GM10266 (cell line): Measurements from ENCODE around the gene PLIN1.
A peak's percentile ranks its signal among the peaks of the same experiment; 100 is the strongest.

ENCODE experiments used
- DNase-seq: peaks from one replicate; pipeline ENCODE4 v3.0.0; 2012; ENCODE audit errors: extremely low spot score
- CTCF ChIP-seq: IDR thresholded peaks from 2 replicates; pipeline ENCODE4 v1.5.1; 2012; ENCODE audit warnings: mild to moderate bottlenecking, low read depth; ENCODE audit not compliant: control insufficient read depth, insufficient read depth; ENCODE audit errors: missing control alignments

PLIN1 gene

DNA sequence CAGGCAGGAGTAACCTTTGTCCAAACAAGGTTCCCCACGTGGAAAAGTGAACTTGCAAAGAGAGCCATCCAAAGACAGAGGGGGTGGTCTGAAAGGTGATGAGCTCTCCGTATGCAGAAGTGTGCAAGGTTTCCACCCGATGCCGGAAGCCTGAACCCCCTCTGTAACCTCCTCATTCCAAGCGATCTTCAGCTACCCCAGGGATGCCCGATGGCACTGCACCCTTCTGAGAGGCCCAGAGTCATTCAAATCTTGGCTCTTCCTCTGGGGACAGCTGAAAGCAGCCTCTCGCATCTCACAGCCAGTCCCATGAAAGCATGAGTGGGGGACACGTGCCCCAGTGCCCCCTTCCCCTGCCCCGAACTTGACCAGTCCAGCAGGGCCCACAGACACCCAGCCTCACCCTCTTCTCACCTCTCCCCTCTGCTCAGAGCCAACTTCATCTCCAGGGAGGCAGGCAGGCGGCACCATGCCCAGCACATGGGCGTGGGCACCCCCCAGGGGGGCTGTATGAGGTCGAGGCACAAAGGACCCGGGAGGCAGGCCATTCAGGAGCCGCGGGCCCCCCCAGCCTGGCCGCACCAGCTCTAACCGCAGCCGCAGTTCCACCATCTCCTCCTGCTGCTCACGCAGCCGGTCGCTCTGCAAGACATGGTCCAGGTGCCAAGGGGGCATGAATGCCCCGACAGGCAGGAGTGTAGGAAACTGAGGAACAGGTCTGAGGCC lies 32.6 kb downstream of the PLIN1 start:
- DNase-seq: no peak
- no peak for TF ChIP-seq CTCF

DNA sequence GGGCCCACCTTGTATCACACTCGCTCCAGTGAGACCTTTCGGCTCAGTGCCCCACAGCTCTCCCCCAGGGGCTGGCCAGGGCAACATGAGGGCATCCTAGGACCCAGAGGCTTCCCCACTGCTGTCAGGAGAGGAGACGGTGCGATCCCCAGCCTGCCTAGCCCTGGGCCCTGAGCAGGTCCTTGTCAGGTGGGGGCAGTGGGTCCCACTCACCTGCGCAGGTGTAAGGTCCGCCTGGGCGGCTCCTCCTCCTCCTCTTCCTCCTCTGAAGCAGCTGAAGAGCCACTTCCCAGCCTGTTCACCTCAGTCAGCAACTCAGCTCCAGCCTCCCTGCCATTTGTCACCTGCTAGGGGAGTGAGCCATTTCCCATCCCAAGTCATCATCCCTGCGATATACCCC lies 33.5 kb downstream of the PLIN1 start:
- no peak for DNase-seq

DNA sequence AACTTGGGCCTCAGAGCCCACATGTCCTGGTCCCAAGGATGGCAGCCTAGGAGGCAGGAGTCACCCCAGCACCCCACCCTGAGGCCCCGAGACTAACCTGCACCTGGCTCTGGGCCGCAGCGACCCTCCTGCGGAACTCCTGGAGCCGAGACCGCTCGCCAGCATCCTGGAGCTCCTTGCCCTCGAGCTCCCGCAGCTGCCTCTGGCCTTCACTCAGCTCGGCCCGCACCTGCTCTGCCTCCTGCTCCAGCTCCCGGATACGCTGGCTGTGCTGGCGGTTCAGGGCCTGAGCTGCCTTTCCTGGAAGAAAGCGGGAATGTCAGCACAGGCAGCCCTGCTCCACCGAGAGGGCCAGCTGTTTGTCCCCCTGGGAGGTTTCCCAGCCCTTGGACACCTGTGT lies 37.1 kb downstream of the PLIN1 start:
- no peak for TF ChIP-seq CTCF

More for the DNA sequence above, 33.5 kb downstream of the PLIN1 start:
- TF ChIP-seq CTCF: no peak

DNA sequence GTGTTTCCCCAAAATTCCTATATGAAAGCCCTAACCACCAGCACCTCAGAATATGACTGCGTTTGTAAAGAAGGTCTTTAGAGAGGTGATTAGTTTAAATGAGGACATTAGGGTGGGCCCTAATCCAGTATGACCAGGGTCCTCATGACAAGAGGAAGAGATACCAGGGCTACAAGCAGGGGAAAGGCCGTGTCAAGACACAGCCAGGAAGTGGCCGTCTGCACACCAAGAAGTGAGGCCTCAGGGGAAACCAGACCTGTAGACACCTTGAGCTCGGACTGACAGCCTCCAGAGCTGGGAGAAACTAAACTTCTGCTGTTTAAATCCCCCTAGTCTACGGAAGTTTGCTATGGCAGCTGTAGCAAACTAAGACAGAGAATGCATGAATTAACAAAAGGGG lies 38.1 kb downstream of the PLIN1 start:
- no peak for TF ChIP-seq CTCF
- DNase-seq: no peak

More for the DNA sequence above, 37.1 kb downstream of the PLIN1 start:
- no peak for DNase-seq

DNA sequence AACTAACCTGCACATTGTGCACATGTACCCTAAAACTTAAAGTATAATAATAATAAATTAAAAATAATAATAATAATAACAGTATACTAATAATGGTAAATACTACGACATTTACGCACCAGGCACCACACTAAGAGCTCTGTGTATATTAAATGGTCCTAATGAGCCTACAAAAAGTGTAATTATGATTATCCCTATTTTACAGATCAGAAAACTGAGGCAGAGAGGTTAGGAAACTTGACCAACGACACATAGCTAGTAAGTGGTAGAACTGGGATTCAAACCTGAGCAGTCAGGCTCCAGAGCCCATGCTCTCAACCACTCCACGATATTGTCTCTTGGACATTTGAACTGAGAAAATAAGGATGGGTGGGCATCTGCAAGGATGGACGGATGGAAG lies 38.9 kb downstream of the PLIN1 start:
- no peak for TF ChIP-seq CTCF
- no peak for DNase-seq

GRCh38 chr15:89633585-89633984 lies 45.6 kb downstream of the PLIN1 start:
- no peak for DNase-seq
- TF ChIP-seq CTCF: no peak

- no peak for TF ChIP-seq CTCF
- peak; percentile 14 for DNase-seq
These were observed 46.4 kb downstream of the PLIN1 start for GRCh38 chr15:89632563-89633430.
